Measurements from ENCODE around the gene CYP4F22. TPM values are rescaled to one million over a fixed set of nuclear protein-coding genes. Genes with fewer than 3 reads are reported as not detected.

Gene CYP4F22
- total RNA-seq, 4 donors from 2014 or later, result 65.3 to 119 (median 96.1) TPM

- no peak for TF ChIP-seq POLR2A (IDR thresholded peaks at IDR 0.05)
- TF ChIP-seq, protein P1, sequence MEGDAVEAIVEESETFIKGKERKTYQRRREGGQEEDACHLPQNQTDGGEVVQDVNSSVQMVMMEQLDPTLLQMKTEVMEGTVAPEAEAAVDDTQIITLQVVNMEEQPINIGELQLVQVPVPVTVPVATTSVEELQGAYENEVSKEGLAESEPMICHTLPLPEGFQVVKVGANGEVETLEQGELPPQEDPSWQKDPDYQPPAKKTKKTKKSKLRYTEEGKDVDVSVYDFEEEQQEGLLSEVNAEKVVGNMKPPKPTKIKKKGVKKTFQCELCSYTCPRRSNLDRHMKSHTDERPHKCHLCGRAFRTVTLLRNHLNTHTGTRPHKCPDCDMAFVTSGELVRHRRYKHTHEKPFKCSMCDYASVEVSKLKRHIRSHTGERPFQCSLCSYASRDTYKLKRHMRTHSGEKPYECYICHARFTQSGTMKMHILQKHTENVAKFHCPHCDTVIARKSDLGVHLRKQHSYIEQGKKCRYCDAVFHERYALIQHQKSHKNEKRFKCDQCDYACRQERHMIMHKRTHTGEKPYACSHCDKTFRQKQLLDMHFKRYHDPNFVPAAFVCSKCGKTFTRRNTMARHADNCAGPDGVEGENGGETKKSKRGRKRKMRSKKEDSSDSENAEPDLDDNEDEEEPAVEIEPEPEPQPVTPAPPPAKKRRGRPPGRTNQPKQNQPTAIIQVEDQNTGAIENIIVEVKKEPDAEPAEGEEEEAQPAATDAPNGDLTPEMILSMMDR (IDR thresholded peaks at IDR 0.05), result no peak
- H3K4me3 ChIP-seq (ENCODE audit: low read depth, poor library complexity, severe bottlenecking), result no peak overlapping the region
- intact Hi-C loops (cut with DNase I; ENCODE audit: low total_unique reads), result no loop called here
- WGBS, 2 donors, result 74 to 75% methylated on average over 13 of the region's 13 CpGs
- DNase-seq (ENCODE audit: low spot score in 2 of 2), result no peak
Observed at GRCh38 chr19:15488489-15489226, 19.7 kb upstream of the CYP4F22 start.

DNA sequence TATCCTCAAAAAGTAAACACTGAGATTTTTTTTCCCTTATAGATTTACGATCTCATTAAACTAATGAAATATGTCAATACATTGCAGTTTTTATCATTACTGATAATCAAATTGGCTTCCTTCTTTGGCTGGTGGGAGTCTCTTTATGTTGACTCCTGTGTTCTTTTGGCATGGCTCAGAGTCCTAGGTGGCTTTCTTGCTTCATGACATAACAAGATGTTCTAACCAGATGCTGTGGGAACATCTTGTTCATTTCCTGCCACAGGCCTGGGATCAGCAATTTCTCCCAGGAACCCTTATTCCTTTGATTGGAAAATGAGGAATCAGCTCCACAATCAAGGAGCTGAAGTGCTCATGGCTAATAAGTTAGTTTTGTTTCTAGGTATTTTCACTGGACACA, 13.2 kb upstream of the CYP4F22 start:
- WGBS, 2 donors, result 87 to 88% methylated on average over 1 of the region's 1 CpG
- no peak overlapping the region for H3K4me3 ChIP-seq (ENCODE audit: low read depth, poor library complexity, severe bottlenecking)
- DNase-seq (ENCODE audit: low spot score in 2 of 2), result no peak
- intact Hi-C loops (cut with DNase I; ENCODE audit: low total_unique reads), result no loop called here
- TF ChIP-seq, protein P1 (IDR thresholded peaks at IDR 0.05), result no peak
- no peak for TF ChIP-seq POLR2A (IDR thresholded peaks at IDR 0.05)

DNA sequence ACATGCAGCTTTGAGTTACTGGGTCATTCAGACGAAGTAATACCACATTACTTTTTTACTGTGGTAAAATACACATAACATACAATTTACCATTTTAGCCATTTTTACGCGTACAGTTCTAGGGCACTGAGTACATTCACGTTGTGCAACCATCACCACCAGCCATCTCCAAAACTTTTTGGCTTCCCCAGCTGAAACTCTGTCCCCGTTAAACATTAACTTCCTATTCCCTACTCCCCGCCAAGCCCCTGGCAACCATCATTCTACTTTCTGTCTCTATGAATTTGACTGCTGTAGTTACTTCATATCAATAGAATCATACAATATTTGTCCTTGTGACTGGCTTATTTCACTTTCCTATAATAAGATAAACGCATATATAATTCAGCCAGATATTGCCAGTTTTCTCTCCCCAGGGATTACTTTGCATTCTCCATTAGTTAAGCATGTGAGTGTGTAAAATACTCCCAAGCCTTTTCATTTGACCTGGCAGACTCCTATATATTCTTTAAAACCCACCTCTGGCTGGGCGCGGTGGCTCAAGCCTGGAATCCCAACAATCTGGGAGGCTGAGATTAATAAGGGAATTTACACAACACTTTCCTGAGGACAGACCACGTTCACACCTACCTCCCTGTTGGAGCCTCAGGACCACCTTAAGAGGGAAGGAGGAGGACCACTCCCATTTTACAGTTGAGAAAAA, 10.0 kb upstream of the CYP4F22 start:
- no peak overlapping the region for H3K4me3 ChIP-seq (ENCODE audit: low read depth, poor library complexity, severe bottlenecking)
- TF ChIP-seq, protein P1 (IDR thresholded peaks at IDR 0.05), result no peak
- TF ChIP-seq POLR2A (IDR thresholded peaks at IDR 0.05), result no peak
- intact Hi-C loops (cut with DNase I; ENCODE audit: low total_unique reads), result no loop called here
- no peak for DNase-seq (ENCODE audit: low spot score in 2 of 2)
- 73 to 76% methylated on average over 10 of the region's 10 CpGs for WGBS, 2 donors

DNA sequence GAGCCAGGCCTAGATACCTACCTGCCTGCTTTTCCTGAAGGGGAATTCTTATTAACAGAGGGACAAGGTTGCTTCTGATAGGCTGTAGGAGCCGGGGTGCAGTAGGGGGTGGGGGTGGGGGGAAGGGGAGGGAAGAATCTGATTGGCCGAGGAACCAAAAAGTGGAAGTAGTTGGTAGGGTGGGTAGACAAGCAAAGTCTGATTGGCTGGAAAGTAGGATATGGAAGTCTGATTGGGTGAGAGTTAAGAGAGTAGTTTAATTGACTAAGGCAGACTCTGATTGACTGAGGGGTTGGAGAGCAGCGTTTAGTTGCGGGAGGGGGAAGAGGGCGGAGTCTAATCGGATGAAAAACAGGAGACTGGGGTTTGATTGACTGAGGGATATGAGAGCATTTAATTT, 9.4 kb upstream of the CYP4F22 start:
- TF ChIP-seq, protein P1 (IDR thresholded peaks at IDR 0.05), result no peak
- H3K4me3 ChIP-seq (ENCODE audit: low read depth, poor library complexity, severe bottlenecking), result no peak overlapping the region

GRCh38 chr19:15501596-15501995, 6.7 kb upstream of the CYP4F22 start:
- no peak for DNase-seq (ENCODE audit: low spot score in 2 of 2)
- TF ChIP-seq, protein P1 (IDR thresholded peaks at IDR 0.05), result no peak
- TF ChIP-seq POLR2A (IDR thresholded peaks at IDR 0.05), result no peak
- intact Hi-C loops (cut with DNase I; ENCODE audit: low total_unique reads), result no loop called here
- no peak overlapping the region for H3K4me3 ChIP-seq (ENCODE audit: low read depth, poor library complexity, severe bottlenecking)
- WGBS, 2 donors, result 32 to 43% methylated on average over 1 of the region's 1 CpG

More for the DNA sequence above, 9.4 kb upstream of the CYP4F22 start:
- intact Hi-C loops (cut with DNase I; ENCODE audit: low total_unique reads), result no loop called here
- 48 to 59% methylated on average over 6 of the region's 6 CpGs for WGBS, 2 donors
- no peak for DNase-seq (ENCODE audit: low spot score in 2 of 2)
